GM12801 (cell line): Measurements from ENCODE around the gene GATAD2B.

Experiments used
- CTCF ChIP-seq: IDR thresholded peaks from one replicate; pipeline ENCODE4 v1.5.1; 2011; ENCODE audit warnings: control low read depth; ENCODE audit not compliant: insufficient read length; ENCODE audit errors: extremely low read depth

The GATAD2B gene

GRCh38 chr1:153783233-153784190 is 139.3 kb downstream of the GATAD2B start:
- no peak for TF ChIP-seq CTCF

GRCh38 chr1:153780551-153780950 is 142.2 kb downstream of the GATAD2B start:
- TF ChIP-seq CTCF: no peak

- no peak for TF ChIP-seq CTCF
Observed at GRCh38 chr1:153779781-153780541, 142.8 kb downstream of the GATAD2B start.

GRCh38 chr1:153778824-153779519 is 143.8 kb downstream of the GATAD2B start:
- no peak for TF ChIP-seq CTCF

- no peak for TF ChIP-seq CTCF
Observed at GRCh38 chr1:153778051-153778823, 144.5 kb downstream of the GATAD2B start.

- no peak for TF ChIP-seq CTCF
Observed at GRCh38 chr1:153777648-153778047, 145.1 kb downstream of the GATAD2B start.
